OCI-LY7 (cell line): ENCODE results near the gene NDUFS3.
A peak's percentile ranks its signal among the peaks of the same experiment; 100 is the strongest.

Experiments used
- EZH2phosphoT487 ChIP-seq: fragments of 200-600 bp; sonication (generic); IDR thresholded peaks from 2 replicates; pipeline ENCODE4 v1.6.1; 2018; ENCODE audit warnings: low read depth, borderline replicate concordance, mild to moderate bottlenecking, mixed run types, antibody characterized with exemption, low read length, moderate library complexity, mixed read lengths
- TF ChIP-seq, protein P1 (sequence below): fragments of 200-600 bp; sonication (generic); conservative IDR thresholded peaks from 2 replicates; pipeline ENCODE4 v1.5.1; 2014; ENCODE audit warnings: mild to moderate bottlenecking, antibody characterized with exemption, low read length, moderate library complexity, mixed read lengths

DNA sequence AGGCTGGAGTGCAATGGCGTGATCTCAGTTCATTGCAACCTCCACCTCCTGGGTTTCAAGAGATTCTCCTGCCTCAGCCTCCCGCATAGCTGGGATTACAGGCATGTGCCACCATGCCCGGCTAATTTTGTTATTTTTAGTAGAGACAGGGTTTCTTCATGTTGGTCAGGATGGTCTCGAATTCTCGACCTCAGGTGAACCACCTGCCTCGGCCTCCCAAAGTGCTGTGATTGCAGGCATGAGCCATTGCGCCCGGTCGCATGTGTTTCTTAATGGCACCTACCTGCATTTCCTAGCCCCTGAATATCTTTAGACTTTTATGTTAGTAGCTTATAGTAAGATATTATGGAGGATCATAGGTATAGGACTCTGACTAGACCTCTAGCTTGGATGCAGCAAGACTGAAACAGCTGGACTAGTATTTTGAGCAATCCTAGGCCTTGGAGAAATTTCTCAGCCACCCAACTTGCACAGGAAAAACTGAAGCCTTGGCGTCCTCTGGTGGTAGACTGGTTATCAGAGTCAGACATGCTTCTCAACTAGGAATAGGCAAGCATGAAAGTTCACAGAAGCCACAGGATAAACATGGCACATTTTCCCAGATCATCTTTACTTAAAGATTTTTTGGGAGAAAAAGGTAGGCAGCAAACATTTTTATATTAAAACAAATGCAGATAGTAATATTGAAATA, 38.0 kb downstream of the NDUFS3 start:
- TF ChIP-seq, protein P1, sequence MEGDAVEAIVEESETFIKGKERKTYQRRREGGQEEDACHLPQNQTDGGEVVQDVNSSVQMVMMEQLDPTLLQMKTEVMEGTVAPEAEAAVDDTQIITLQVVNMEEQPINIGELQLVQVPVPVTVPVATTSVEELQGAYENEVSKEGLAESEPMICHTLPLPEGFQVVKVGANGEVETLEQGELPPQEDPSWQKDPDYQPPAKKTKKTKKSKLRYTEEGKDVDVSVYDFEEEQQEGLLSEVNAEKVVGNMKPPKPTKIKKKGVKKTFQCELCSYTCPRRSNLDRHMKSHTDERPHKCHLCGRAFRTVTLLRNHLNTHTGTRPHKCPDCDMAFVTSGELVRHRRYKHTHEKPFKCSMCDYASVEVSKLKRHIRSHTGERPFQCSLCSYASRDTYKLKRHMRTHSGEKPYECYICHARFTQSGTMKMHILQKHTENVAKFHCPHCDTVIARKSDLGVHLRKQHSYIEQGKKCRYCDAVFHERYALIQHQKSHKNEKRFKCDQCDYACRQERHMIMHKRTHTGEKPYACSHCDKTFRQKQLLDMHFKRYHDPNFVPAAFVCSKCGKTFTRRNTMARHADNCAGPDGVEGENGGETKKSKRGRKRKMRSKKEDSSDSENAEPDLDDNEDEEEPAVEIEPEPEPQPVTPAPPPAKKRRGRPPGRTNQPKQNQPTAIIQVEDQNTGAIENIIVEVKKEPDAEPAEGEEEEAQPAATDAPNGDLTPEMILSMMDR: peak; percentile 88
- no peak for TF ChIP-seq EZH2phosphoT487
